Measurements from ENCODE around the gene IKZF3.

GRCh38 chr17:39846205-39846604 lies 17.9 kb downstream of the IKZF3 start:
- TF ChIP-seq CTCF (IDR thresholded peaks at IDR 0.05) (no peak), POLR2A (IDR thresholded peaks at IDR 0.05) (no peak)
